HG02970 (cell line): Measurements from ENCODE around the gene CLRN3.

ENCODE experiments used
- ATAC-seq: cut with Tn5 transposase; IDR thresholded peaks from one replicate; pipeline ENCODE4 v1.9.1; 2021; ENCODE audit warnings: mild to moderate bottlenecking, moderate library complexity, moderate number of reproducible peaks; ENCODE audit not compliant: unreplicated experiment, low FRiP score

Gene CLRN3

GRCh38 chr10:127851661-127852194 is 41.0 kb downstream of the CLRN3 start:
- ATAC-seq = no peak

DNA sequence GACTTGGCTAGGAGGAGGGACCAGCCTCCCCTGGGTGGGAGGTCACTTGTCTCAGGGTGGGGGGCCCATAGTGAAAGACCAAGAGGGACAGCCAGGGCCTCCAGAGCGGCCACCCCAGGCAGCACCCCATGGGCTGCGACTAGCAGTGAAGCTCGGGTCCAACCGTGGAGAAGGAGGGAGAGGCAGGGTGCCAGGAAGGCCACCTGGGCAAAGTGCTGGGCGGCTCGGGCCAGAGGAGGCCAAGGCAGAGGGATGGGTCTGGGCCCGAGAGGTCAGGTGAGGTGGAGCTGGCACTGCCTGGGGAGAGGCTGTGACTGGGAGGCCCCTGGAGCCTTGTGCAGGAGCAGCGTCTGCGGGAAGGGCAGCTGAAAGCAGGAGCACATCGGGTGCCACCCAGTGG is 41.8 kb downstream of the CLRN3 start:
- ATAC-seq = no peak

- ATAC-seq = no peak
These were observed 42.8 kb downstream of the CLRN3 start for GRCh38 chr10:127849921-127850320.

- ATAC-seq = no peak
These were observed 43.5 kb downstream of the CLRN3 start for GRCh38 chr10:127849224-127849623.

DNA sequence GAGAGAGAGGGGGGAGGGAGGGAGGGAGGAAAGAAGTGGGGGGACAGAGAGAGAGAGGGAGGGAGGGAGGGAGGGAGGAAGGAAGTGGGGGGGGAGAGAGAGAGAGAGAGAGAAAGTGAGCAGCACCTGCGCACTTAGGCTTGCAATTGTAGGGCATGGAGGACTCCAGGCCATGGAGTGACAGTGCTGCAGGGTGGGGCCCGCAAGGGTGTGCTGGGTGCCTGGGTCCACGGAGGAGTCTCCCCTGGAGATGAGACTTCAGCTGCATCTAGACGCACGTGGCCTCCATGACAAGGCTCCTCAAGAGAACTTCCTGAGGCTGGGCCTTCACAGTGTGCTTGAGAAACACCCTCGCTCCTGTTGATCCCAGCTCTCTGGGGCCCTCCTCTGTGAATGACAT is 44.5 kb downstream of the CLRN3 start:
- ATAC-seq = no peak

DNA sequence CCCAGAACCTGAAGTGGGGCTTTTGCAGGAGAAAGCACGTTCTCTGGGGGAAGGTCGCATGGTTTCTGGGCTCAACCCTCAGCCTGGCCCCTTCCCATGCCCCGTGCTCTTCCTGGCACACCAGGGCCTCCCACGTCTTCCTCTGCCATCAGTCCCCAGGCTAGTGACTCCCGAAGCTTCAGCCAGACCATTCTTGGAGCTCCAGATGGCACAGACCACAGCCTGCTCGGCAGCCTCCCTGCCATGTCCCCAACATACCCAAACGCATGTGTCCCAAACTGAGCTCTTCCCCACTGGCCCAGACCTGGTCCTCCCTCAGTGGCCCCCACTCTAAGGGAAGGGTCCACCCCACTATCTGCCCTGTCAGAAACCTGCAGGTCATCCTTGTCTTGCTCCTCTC is 47.0 kb downstream of the CLRN3 start:
- no peak for ATAC-seq

DNA sequence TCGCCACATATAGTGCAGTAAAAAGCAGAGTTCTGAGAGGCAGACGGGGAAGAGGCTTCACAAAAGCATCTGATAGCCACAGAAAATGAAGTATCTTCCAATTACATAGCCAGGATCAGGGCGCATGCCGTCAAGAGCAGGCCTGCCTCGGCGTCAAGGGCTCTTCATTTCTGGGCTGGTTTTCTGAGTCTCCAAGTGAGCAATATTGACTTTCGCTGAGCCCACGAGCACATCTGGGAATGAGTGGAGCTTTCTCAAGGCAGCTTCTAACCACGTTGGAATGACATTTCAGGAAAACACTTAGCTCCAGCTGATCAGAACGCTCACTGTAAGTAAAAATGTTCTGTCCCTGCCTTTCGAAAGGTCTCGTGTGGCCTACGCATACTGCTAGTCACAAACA is 51.9 kb downstream of the CLRN3 start:
- no peak for ATAC-seq

DNA sequence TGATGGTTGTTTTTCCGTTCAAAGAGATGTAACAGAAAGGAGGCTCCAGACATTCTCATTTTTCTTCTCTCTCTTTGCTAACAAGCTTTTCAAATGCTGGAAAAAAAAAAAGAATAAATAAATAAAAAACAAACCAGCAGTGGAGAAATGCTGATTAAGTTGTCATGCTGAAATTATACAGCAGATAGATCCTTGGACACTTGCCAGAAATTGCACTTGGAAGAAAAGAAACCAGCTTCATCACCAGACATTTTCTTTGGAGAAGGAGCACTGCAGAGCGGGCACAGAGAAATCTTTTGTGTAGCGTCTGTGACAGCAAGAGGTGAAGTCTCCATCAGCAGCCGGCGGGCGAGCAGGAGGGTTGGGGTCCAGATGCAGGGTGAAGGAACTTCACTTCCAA is 55.8 kb downstream of the CLRN3 start:
- ATAC-seq = no peak

- ATAC-seq = no peak
These were observed 56.6 kb downstream of the CLRN3 start for GRCh38 chr10:127836176-127836575.

DNA sequence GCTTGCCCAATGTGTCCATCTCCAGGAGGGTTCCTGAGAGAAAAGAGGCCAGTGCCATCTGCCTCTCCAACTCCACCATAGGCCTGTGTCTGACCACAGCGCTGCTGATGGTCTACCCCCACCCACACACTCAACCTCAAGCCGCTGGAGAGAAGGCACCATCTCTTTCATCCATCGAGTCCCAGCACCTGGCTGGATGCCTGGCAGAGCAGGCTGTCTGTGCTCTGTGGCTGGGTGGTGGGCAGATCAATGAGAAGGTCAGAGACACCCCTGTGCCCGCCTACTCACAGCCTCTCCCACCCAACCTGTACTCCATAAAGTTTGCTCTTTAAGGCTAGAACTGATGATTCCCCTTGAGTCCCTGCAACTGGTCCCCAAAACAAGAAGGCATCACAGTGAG is 58.0 kb downstream of the CLRN3 start:
- ATAC-seq = no peak

DNA sequence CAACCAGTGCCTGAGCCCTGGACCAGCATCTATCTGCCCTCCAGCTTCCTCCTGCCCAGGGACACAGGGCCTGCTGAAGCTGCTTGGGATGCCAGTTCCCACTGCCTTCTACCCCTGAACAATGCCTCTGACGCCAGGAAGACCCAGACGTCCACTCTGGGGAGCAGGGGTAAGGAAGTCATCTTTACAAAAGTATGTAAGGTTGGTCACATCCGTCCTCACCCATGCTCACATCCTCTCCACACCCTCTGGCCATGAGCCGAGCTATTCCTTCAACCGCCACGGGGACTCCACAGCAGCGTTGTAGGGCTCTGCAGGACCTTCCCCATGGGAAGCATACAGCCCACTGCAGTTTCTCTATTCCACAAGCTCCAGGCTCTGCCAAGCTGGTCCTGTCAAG is 58.5 kb downstream of the CLRN3 start:
- ATAC-seq = no peak

DNA sequence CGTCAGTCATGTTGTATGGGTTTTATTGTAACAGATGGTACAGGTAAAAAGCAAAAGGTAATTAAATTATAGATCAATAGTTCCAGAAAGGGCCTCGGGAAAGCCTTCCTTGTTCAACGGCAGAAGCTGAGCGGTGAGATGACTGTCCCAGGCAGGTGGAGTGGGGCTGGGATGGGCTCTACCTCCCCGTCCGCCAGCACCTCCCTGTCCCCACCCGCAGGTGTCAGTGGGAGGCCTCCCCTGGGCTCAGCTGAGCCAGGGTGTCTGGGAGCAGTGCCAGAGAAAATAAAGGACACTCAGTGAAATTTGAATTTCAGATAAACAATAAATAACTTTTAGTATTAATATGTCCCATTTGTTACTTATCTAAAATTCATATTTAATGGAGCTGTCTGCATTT is 58.9 kb downstream of the CLRN3 start:
- no peak for ATAC-seq

- ATAC-seq = no peak
These were observed 60.2 kb downstream of the CLRN3 start for GRCh38 chr10:127832501-127832900.

DNA sequence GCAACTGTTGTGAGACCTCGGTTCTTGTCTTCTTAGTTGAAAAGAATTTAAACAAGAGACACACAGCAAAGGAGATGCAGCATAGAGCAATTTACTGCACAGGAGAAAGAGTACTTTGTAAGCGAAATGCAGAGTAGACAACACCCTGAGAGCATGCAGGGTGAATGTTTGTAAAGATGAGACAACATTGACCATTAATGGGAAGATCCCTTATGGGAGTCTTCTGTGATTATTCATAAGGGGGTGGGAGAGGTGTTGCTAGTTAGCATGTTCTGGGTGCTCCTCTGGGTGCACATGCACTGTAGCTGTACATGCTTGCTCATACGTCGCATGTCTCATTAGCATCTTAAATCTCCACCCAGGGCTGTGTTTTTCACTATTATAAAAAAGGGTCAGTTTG is 62.3 kb downstream of the CLRN3 start:
- ATAC-seq = no peak
